Calu3 (cell line): ENCODE data around the gene SERGEF. TPM values are rescaled to one million over a fixed set of nuclear protein-coding genes. Genes with fewer than 3 reads are reported as not detected.

Experiments
- BruUV-seq: library from RNA; stranded (reverse); fragments of 400-500 nt; replicated peaks from 2 replicates; lab custom pipeline; 2021; lab: Mats Ljungman, UMichigan
- CTCF ChIA-PET: fragments of 300-600 bp; sonication (Branson Sonifier 250); formaldehyde crosslinking; loops from one replicate; lab custom pipeline; 2022; ENCODE audit warnings: antibody characterized with exemption; lab: Charles Lee
- DNase-seq: peaks from one replicate; pipeline ENCODE4 v3.0.0; 2022
- H3K27ac Mint-ChIP-seq: one replicate; pipeline ENCODE4 v1.8.0; 2022; ENCODE audit warnings: mixed read lengths; ENCODE audit not compliant: unreplicated experiment
- H3K27me3 Mint-ChIP-seq: one replicate; pipeline ENCODE4 v1.8.0; 2022; ENCODE audit warnings: mixed read lengths; ENCODE audit not compliant: unreplicated experiment
- H3K36me3 Mint-ChIP-seq: one replicate; pipeline ENCODE4 v1.8.0; 2022; ENCODE audit warnings: mild to moderate bottlenecking, moderate library complexity, mixed read lengths; ENCODE audit not compliant: insufficient read depth, unreplicated experiment
- H3K4me1 Mint-ChIP-seq: one replicate; pipeline ENCODE4 v1.8.0; 2022; ENCODE audit warnings: mild to moderate bottlenecking, low read depth, mixed read lengths; ENCODE audit not compliant: unreplicated experiment
- H3K4me3 Mint-ChIP-seq: one replicate; pipeline ENCODE4 v1.8.0; 2022; ENCODE audit warnings: mild to moderate bottlenecking, low read depth, moderate library complexity, mixed read lengths; ENCODE audit not compliant: unreplicated experiment
- H3K9me3 Mint-ChIP-seq: one replicate; pipeline ENCODE4 v1.8.0; 2022; ENCODE audit warnings: low read depth, mixed read lengths; ENCODE audit not compliant: unreplicated experiment
- CTCF ChIP-seq: fragments of 200-600 bp; IDR thresholded peaks from one replicate; pipeline ENCODE4 v1.8.0; 2022; ENCODE audit warnings: antibody characterized with exemption; ENCODE audit not compliant: unreplicated experiment
- intact Hi-C: fragments of 100-400 bp; cut with micrococcal nuclease; formaldehyde crosslinking; loops from one replicate; pipeline ENCODE4 v1.10.0; 2022; ENCODE audit not compliant: unreplicated experiment
- total RNA-seq: library from RNA; stranded (reverse); gene quantifications from 2 replicates; pipeline ENCODE4 v1.2.3, GENCODE V29; 2022

Gene SERGEF
- total RNA-seq, 1 experiment from 2014 or later = 28.1 TPM

GRCh38 chr11:17915500-17916143, 97.2 kb downstream of the SERGEF start:
- H3K27ac Mint-ChIP-seq = no peak overlapping the region
- H3K4me1 Mint-ChIP-seq = no peaks in the 10 kb centered on the region
- DNase-seq = no peak
- H3K36me3 Mint-ChIP-seq = no peaks in the 10 kb centered on the region
- intact Hi-C loops = no loop called here
- H3K4me3 Mint-ChIP-seq = no peak overlapping the region
- H3K27me3 Mint-ChIP-seq = no peaks in the 10 kb centered on the region
- TF ChIP-seq CTCF = no peak
- no peaks in the 10 kb centered on the region for H3K9me3 Mint-ChIP-seq
- no TSS peak for BruUV-seq
- CTCF ChIA-PET = interaction anchor here (1.4 kb wide), 1 partner anchor 9 kb away, joined by 4 read pairs; no protein-coding TSS in a partner anchor

DNA sequence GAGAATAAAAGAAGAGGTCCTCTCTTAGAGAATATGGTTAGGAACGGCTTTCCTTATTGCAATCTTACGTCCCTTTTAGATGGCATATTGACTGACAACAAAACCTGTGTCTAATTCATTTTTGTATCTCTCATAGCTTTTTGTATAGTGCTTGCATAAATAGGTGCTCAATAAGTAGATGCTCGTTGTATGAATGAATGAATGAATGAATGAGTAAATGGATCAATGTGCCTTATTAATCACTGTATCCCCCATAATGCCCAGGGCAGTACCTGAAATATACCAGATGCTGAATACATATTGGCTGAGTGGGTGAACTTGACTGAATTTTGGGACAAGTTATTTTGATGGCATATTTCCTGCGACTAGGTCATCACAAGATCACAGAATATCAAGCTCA, 97.9 kb downstream of the SERGEF start:
- CTCF ChIA-PET = interaction anchor here (0.6 kb wide), 1 partner anchor 43 kb away, joined by 6 read pairs; no protein-coding TSS in a partner anchor
- intact Hi-C loops = no loop called here

DNA sequence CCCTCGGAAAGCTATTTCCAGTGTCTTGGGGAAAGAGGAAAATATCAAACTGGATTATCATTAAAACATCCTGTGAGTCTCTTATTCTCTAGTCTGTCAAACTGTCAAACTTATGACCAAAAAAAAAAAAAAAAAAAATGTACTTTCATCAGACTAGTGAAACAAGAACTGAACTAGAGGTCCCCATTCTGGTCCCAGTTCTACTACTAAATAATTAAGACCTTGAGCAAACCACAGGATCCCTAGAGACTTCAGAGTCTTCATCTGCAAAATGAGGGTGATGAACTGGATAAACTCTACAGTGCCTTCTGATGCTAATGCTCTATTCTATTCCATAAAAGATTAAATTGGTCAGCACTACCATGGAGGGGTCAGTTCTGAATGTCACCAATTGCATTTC, 105.8 kb downstream of the SERGEF start:
- Mint-ChIP-seq H3K27me3 (no peaks in the 10 kb centered on the region), H3K4me3 (no peak overlapping the region), H3K36me3 (no peaks in the 10 kb centered on the region), H3K27ac (no peak overlapping the region), H3K9me3 (no peaks in the 10 kb centered on the region), H3K4me1 (no peaks in the 10 kb centered on the region)
- CTCF ChIA-PET = interaction anchor here (0.6 to 2.2 kb wide), 4 partner anchors 9 to 141 kb away, joined by 3 to 12 read pairs (median 4); no protein-coding TSS in a partner anchor
- BruUV-seq = no TSS peak
- intact Hi-C loops = no loop called here
- no peak for DNase-seq
- TF ChIP-seq CTCF = no peak

More for the DNA sequence above, 97.9 kb downstream of the SERGEF start:
- Mint-ChIP-seq H3K4me3 (no peak overlapping the region), H3K27ac (no peak overlapping the region), H3K4me1 (no peaks in the 10 kb centered on the region), H3K9me3 (no peaks in the 10 kb centered on the region), H3K27me3 (no peaks in the 10 kb centered on the region), H3K36me3 (no peaks in the 10 kb centered on the region)
- no peak for TF ChIP-seq CTCF
- DNase-seq = no peak
- no TSS peak for BruUV-seq

- no TSS peak for BruUV-seq
- Mint-ChIP-seq H3K4me3 (no peak overlapping the region), H3K27ac (no peak overlapping the region), H3K27me3 (no peaks in the 10 kb centered on the region), H3K4me1 (no peaks in the 10 kb centered on the region), H3K36me3 (no peaks in the 10 kb centered on the region), H3K9me3 (no peaks in the 10 kb centered on the region)
- intact Hi-C loops = no loop called here
- TF ChIP-seq CTCF = peak; percentile 32
- CTCF ChIA-PET = interaction anchor here (0.6 to 2.2 kb wide), 6 partner anchors 10 to 176 kb away, joined by 3 to 12 read pairs (median 4); no protein-coding TSS in a partner anchor
- peak; percentile 45 for DNase-seq
These were observed 106.4 kb downstream of the SERGEF start for GRCh38 chr11:17906436-17906835.
